NCI-H1092 treated with DMSO at 0.1 percent for 48 hours (cell line): Measurements from ENCODE around the gene NOS3.

Source experiments
- DNase-seq: peaks from one replicate; lab custom pipeline; 2025; lab: John Stamatoyannopoulos, UW

The NOS3 gene

DNA sequence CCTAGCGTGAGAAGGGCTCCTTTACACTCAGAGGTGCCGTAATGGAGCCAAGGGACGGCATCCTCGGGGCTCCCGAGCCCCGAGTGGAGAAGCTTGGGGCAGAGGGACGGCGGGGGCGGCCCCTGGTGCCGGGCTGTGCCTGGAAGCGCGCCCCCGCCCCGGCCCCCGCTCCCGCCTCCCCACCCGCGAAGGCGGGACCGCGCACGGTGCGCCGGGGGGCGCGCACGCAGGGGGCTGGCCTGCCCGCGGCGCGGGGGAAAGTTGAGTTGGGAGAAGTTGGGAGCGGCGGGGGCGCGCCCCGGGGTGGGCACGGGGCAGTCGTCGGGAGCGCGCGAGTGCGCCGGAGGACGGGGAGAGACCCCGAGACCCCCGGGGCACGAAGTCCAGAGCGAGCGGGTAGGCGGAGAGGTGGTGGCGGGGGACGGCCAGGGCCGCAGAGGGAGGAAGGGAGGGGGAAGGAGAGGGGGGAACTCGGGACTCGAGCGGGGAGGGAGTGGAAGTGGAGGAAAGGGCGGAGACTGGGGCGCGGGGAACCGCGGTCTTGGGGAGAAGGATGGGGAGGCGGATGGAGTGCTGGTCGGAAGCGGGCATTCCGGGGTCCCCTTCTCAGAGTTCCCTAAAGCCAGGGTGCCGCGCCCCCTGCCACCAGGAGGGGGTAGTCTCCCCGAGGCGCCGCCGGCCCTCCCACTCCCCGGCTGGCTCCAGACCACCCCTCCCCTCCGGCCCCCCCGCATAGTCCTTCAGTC is 68.7 kb downstream of the NOS3 start, which contains the start of gene SLC4A2:
TSS of gene SLC4A2 (plus strand) at position 223 of the 746 bp plus-strand sequence. CDS start 2,399 bp downstream, outside the sequence.
- DNase-seq = peak; percentile 67

- no peak for DNase-seq
Observed at GRCh38 chr7:151060113-151060415, 69.2 kb downstream of the NOS3 start.

DNA sequence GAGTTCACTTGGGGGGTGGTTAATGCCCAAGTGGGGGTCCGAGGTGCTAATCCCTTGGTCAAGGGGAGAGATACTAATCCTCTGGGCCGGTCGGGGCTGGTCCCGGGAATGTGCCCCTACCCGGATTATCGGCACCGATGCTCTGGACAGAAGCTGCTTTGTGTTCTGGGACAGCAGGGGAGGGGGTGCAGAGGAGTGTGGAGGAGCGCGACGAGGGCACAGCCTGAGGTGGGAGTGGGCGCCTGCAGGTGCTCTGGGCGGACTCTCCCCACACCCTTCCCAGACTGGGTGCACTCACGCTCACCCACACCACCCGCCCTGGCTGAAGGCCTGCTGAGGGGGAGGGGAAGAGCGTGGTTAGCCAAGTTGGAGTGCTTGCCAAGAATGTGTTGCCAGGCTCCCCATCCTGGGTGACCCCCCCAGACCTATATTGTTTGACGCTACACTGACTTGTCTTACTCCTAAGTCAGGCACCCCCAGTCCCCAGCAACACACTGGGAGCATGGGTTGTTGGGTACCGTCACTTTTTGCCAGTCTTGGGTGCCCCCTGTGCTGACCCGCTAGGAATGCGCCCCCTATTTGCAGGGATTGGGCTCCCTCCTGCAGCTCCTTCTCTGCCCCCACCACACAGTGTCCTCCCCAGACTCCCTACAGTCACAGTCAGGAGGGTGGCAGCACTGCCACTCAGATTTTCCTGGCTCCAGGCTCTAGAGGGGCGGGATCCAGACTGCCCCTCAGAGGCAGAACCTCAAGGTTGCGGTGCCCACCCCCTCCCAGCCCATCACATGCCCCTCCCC is 69.8 kb downstream of the NOS3 start:
- DNase-seq = peak; percentile 24

DNA sequence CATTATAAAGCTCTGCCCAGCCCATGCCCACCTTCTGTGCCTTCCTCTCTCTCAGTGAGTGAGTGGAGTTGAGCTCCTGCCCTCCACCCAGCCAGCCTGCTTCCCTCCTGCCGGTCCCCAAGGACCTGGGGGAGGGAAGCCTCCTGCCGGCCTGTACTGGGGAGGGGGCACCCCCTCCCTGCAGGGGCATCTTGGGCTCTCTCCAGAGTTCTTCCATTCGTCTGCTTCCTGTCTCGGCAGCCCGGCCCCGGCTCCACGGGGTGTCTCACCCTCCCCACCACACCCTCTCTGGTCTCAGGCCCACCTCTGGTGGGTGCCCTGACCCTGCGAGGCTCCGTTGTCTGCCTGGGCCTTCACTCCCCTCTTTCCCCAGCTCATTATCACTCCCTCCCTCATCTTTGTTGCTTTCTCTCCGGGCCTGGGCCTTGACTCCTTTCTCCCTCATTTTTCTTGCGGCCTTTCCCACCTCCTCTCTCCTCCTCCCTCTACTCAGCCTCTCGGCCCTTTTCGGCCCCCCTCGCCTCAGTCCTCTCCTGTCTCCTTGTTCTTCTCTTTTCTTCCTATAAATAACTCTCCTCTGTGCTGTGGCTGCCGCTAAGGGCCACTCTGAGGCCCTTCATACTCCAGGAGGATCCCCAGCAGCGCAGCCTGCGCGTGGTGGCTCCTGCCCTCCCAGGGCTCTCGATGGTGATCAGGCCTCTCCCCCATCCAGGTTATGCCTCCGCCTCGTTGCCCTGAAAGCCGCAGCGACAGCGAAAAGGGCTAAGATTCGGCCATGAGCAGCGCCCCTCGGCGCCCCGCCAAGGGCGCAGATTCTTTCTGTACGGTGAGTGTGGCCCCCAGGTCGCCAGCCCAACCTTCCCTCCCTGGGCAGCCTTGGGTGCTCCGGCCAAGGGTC is 70.6 kb downstream of the NOS3 start:
- no peak for DNase-seq

GRCh38 chr7:151062111-151062398 is 71.2 kb downstream of the NOS3 start:
- no peak for DNase-seq

- DNase-seq = no peak
Observed at GRCh38 chr7:151062399-151063211, 71.8 kb downstream of the NOS3 start.

- no peak for DNase-seq
Observed at GRCh38 chr7:151063212-151063561, 72.4 kb downstream of the NOS3 start.
